Raji (cell line): ENCODE measurements around the gene ZNF106.

Source experiments
- POLR2A ChIP-seq: IDR thresholded peaks from 2 replicates; pipeline ENCODE4 v1.6.1; 2011; ENCODE audit warnings: low read depth, low read length, control low read depth; ENCODE audit not compliant: insufficient read depth

ZNF106 gene

GRCh38 chr15:42449770-42450424 is 41.0 kb downstream of the ZNF106 start:
- no peak for TF ChIP-seq POLR2A

GRCh38 chr15:42448281-42448680 is 42.7 kb downstream of the ZNF106 start:
- TF ChIP-seq POLR2A, result no peak

- no peak for TF ChIP-seq POLR2A
Measured at GRCh38 chr15:42447599-42447998, 43.3 kb downstream of the ZNF106 start.

GRCh38 chr15:42445551-42445950 is 45.4 kb downstream of the ZNF106 start:
- no peak for TF ChIP-seq POLR2A

GRCh38 chr15:42444415-42445063 is 46.4 kb downstream of the ZNF106 start:
- TF ChIP-seq POLR2A, result no peak

- TF ChIP-seq POLR2A, result no peak
Measured at GRCh38 chr15:42427429-42428223, 63.3 kb downstream of the ZNF106 start.

- TF ChIP-seq POLR2A, result no peak
Measured at GRCh38 chr15:42421376-42421775, 69.6 kb downstream of the ZNF106 start.

GRCh38 chr15:42419369-42419768 is 71.6 kb downstream of the ZNF106 start:
- TF ChIP-seq POLR2A, result no peak

- TF ChIP-seq POLR2A, result no peak
Measured at GRCh38 chr15:42413920-42414319, 77.0 kb downstream of the ZNF106 start.

- TF ChIP-seq POLR2A, result no peak
Measured at GRCh38 chr15:42411884-42412283, 79.1 kb downstream of the ZNF106 start.

- no peak for TF ChIP-seq POLR2A
Measured at GRCh38 chr15:42409011-42409410, 81.9 kb downstream of the ZNF106 start.

GRCh38 chr15:42408178-42408577 is 82.8 kb downstream of the ZNF106 start:
- no peak for TF ChIP-seq POLR2A

- TF ChIP-seq POLR2A, result no peak
Measured at GRCh38 chr15:42405863-42406482, 85.0 kb downstream of the ZNF106 start.

- TF ChIP-seq POLR2A, result no peak
Measured at GRCh38 chr15:42404461-42405235, 86.3 kb downstream of the ZNF106 start.

GRCh38 chr15:42403389-42403788 is 87.6 kb downstream of the ZNF106 start:
- TF ChIP-seq POLR2A, result no peak
